GM19351 (cell line): Measurements from ENCODE around the gene NAA60.

ENCODE experiments used
- ATAC-seq: cut with Tn5 transposase; IDR thresholded peaks from one replicate; pipeline ENCODE4 v1.9.1; 2021; ENCODE audit warnings: mild to moderate bottlenecking, moderate library complexity; ENCODE audit not compliant: unreplicated experiment

NAA60 gene

GRCh38 chr16:3536271-3536731, 92.8 kb downstream of the NAA60 start:
- no peak for ATAC-seq
